GM18873 (cell line): ENCODE measurements around the gene BFSP1.

Experiments
- ATAC-seq: cut with Tn5 transposase; IDR thresholded peaks from one replicate; pipeline ENCODE4 v1.9.1; 2021; ENCODE audit warnings: mild to moderate bottlenecking, moderate library complexity, moderate number of reproducible peaks; ENCODE audit not compliant: unreplicated experiment, low FRiP score

BFSP1 gene

GRCh38 chr20:17500826-17501225 is 30.4 kb downstream of the BFSP1 start:
- no peak for ATAC-seq

GRCh38 chr20:17500271-17500670 is 30.9 kb downstream of the BFSP1 start:
- no peak for ATAC-seq

- no peak for ATAC-seq
These were observed 32.1 kb downstream of the BFSP1 start for GRCh38 chr20:17499041-17499440.

- ATAC-seq, result no peak
These were observed 32.5 kb downstream of the BFSP1 start for GRCh38 chr20:17498641-17499040.

GRCh38 chr20:17497821-17498580 is 33.2 kb downstream of the BFSP1 start:
- no peak for ATAC-seq

GRCh38 chr20:17495826-17496225 is 35.4 kb downstream of the BFSP1 start:
- no peak for ATAC-seq

GRCh38 chr20:17494201-17494600 is 37.0 kb downstream of the BFSP1 start:
- ATAC-seq, result no peak

- ATAC-seq, result no peak
These were observed 38.0 kb downstream of the BFSP1 start for GRCh38 chr20:17493173-17493572.

GRCh38 chr20:17491488-17491887 is 39.7 kb downstream of the BFSP1 start:
- no peak for ATAC-seq

- ATAC-seq, result no peak
These were observed 40.1 kb downstream of the BFSP1 start for GRCh38 chr20:17491041-17491440.

GRCh38 chr20:17490501-17490900 is 40.7 kb downstream of the BFSP1 start:
- ATAC-seq, result no peak

GRCh38 chr20:17488916-17489600 is 42.1 kb downstream of the BFSP1 start:
- no peak for ATAC-seq

- ATAC-seq, result no peak
These were observed 46.2 kb downstream of the BFSP1 start for GRCh38 chr20:17485017-17485416.

GRCh38 chr20:17482536-17482935 is 48.6 kb downstream of the BFSP1 start:
- no peak for ATAC-seq

GRCh38 chr20:17481661-17482060 is 49.5 kb downstream of the BFSP1 start:
- ATAC-seq, result no peak

GRCh38 chr20:17480696-17481095 is 50.5 kb downstream of the BFSP1 start:
- ATAC-seq, result no peak

- no peak for ATAC-seq
These were observed 52.0 kb downstream of the BFSP1 start for GRCh38 chr20:17479063-17479657.

- ATAC-seq, result no peak
These were observed 57.5 kb downstream of the BFSP1 start for GRCh38 chr20:17473659-17474058.

- no peak for ATAC-seq
These were observed 59.5 kb downstream of the BFSP1 start for GRCh38 chr20:17471606-17472187.

- ATAC-seq, result no peak
These were observed 60.2 kb downstream of the BFSP1 start for GRCh38 chr20:17470973-17471372.

GRCh38 chr20:17470521-17470920 is 60.7 kb downstream of the BFSP1 start:
- no peak for ATAC-seq
